Hypothalamus (tissue), 51 donors: ENCODE measurements around the gene ADGRL4.
A peak's percentile ranks its signal among the peaks of the same experiment; 100 is the strongest.
"Not testable (repeated sequence)": the region's sequence is repeated elsewhere in the genome, so short reads cannot be mapped to it uniquely, and the experiment has no call there.

ENCODE experiments used
- DNase-seq, 51 donors: peaks; one replicate each; lab custom pipeline; 2025; lab: John Stamatoyannopoulos, UW

The ADGRL4 gene

DNA sequence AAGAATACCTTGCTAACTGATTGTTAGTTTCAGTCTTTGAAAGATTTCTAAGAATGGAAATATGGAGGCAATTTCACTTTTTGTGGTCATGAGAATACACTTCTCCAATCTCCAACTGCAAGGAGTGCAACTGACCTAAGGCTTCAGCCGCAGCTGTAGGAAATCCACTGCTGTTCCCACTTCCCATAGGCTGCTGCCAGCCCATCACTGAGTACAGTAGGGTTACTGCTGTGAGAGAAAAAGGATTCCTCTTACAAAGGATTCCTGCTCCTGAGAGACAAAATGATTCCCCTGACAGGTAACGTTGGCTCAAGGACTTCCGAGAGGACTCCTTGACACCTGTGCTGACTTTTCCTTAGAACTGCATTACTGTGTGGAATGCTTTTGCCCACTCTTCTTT is 87.4 kb downstream of the ADGRL4 start:
- DNase-seq: no peak

DNA sequence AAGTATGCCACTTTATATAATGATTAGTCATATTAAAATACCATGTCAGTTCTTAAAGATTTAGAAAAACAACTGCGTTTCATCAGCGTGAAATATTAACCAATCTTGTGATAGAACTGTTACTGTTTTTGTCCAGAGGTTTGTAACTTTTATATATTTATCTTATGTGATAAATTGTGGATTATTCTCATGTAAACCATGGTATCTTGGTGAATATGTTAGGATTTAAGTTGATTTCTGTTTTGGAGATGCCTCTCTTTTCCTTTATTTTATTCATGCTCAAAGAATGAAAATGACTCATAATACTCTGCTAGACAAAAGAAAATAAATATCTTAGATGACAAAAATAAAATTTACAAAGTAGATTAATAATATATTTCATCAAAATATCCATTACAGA is 88.4 kb downstream of the ADGRL4 start:
- DNase-seq: no peak

GRCh38 chr1:78916986-78917385 is 89.5 kb downstream of the ADGRL4 start:
- DNase-seq: no peak

GRCh38 chr1:78913950-78914349 is 92.6 kb downstream of the ADGRL4 start:
- DNase-seq: no peak

- DNase-seq: no peak
Observed at GRCh38 chr1:78911956-78912880, 94.3 kb downstream of the ADGRL4 start.

- no peak for DNase-seq
Observed at GRCh38 chr1:78902641-78903040, 103.9 kb downstream of the ADGRL4 start.

- DNase-seq: no peak
Observed at GRCh38 chr1:78894811-78895210, 111.7 kb downstream of the ADGRL4 start.

GRCh38 chr1:78892260-78892840 is 114.2 kb downstream of the ADGRL4 start:
- no peak for DNase-seq

- DNase-seq: no peak
Observed at GRCh38 chr1:78887458-78887857, 119.1 kb downstream of the ADGRL4 start.

- peak in 1 of 51 donors; percentile 3 for DNase-seq
Observed at GRCh38 chr1:78884685-78885452, 121.7 kb downstream of the ADGRL4 start.

- DNase-seq: no peak
Observed at GRCh38 chr1:78880223-78880622, 126.3 kb downstream of the ADGRL4 start.

DNA sequence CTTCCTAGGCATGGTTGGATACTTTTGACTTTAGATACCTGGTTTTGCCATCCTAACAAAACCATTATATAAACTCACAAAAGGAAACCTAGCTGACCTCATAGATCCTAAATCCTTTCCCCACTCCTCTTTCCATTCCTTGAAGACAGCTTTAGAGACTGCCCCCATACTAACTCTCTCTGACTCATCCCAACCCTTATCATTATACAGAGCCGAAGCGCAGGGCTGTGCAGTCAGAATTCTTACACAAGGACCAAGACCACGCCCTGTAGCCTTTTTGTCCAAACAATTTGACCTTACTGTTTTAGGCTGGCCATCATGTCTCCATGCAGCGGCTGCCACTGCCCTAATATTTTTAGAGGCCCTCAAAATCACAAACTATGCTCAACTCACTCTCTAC is 130.5 kb downstream of the ADGRL4 start:
- DNase-seq: not testable (repeated sequence)

- DNase-seq: not testable (repeated sequence)
Observed at GRCh38 chr1:78872801-78873200, 133.7 kb downstream of the ADGRL4 start.

GRCh38 chr1:78871249-78871648 is 135.3 kb downstream of the ADGRL4 start:
- no peak for DNase-seq

- no peak for DNase-seq
Observed at GRCh38 chr1:78869136-78869535, 137.4 kb downstream of the ADGRL4 start.

GRCh38 chr1:78864175-78864574 is 142.4 kb downstream of the ADGRL4 start:
- DNase-seq: no peak

DNA sequence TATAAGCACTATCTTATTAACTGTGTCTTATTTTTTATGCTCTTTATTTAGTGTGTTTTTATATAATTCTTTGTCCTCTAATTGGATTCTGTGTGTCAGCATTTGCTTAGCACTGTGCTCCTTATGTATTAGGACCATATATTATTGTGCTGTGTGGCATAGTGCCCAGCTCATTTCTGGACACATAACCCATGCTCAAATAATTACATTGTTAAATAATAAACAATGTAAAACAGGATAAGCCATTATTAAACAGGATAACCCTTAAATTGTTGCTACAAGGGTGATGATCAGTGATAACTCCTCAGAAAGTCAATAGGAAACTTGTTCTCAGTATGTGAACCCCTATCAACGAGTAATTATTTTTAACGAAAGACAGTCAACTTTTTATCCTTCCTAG is 150.4 kb downstream of the ADGRL4 start:
- DNase-seq: no peak

GRCh38 chr1:78855258-78855657 is 151.3 kb downstream of the ADGRL4 start:
- no peak for DNase-seq

DNA sequence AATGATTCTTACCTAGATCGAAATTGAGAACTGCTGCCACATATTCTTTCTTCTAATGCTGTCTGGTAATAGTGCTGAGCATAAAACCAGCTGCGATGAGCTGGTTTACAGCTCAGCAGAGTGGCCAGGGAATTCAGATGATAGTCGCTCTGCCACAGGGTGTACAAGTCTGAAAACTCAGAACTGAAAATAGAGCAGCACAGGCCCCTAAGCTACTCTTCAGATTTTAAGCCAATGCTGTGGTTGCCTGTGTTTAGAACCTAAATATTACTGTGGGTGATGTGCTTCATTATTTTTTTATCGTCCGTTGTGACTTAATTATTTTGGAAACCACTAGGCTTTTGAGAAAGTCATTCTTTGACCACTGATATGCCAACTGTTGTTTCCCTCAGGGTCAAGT is 152.0 kb downstream of the ADGRL4 start:
- DNase-seq: no peak

- DNase-seq: no peak
Observed at GRCh38 chr1:78843546-78843945, 163.0 kb downstream of the ADGRL4 start.

- no peak for DNase-seq
Observed at GRCh38 chr1:78843111-78843510, 163.4 kb downstream of the ADGRL4 start.
